SKM-1 treated with dmso at 0.1 percent for 144 hours (cell line): ENCODE results near the gene TINAGL1.
"Not testable (repeated sequence)": the region's sequence is repeated elsewhere in the genome, so short reads cannot be mapped to it uniquely, and the experiment has no call there.

Source experiments
- DNase-seq: peaks from one replicate; lab custom pipeline; 2025; ENCODE audit not compliant: unreplicated experiment; lab: John Stamatoyannopoulos, UW

The TINAGL1 gene

GRCh38 chr1:31583082-31583994 is 7.0 kb downstream of the TINAGL1 start:
- no peak for DNase-seq

- no peak for DNase-seq
Observed at GRCh38 chr1:31583995-31584868, 7.9 kb downstream of the TINAGL1 start.

- no peak for DNase-seq
Observed at GRCh38 chr1:31584869-31585735, 8.8 kb downstream of the TINAGL1 start.

- no peak for DNase-seq
Observed at GRCh38 chr1:31585736-31586365, 9.5 kb downstream of the TINAGL1 start.

- no peak for DNase-seq
Observed at GRCh38 chr1:31586376-31587327, 10.3 kb downstream of the TINAGL1 start.

GRCh38 chr1:31587328-31587699 is 11.0 kb downstream of the TINAGL1 start:
- DNase-seq, result not testable (repeated sequence)

- DNase-seq, result peak; percentile 53
Observed at GRCh38 chr1:31587720-31588423, 11.6 kb downstream of the TINAGL1 start.

GRCh38 chr1:31588751-31589515 is 12.6 kb downstream of the TINAGL1 start:
- DNase-seq, result no peak

- no peak for DNase-seq
Observed at GRCh38 chr1:31591425-31592093, 15.2 kb downstream of the TINAGL1 start.

GRCh38 chr1:31592132-31592531 is 15.8 kb downstream of the TINAGL1 start:
- no peak for DNase-seq

GRCh38 chr1:31593136-31593665 is 16.9 kb downstream of the TINAGL1 start:
- DNase-seq, result no peak

- DNase-seq, result peak; percentile 42
Observed at GRCh38 chr1:31593770-31594632, 17.7 kb downstream of the TINAGL1 start.

GRCh38 chr1:31595836-31596736 is 19.8 kb downstream of the TINAGL1 start:
- DNase-seq, result no peak

GRCh38 chr1:31596737-31597097 is 20.4 kb downstream of the TINAGL1 start:
- no peak for DNase-seq

GRCh38 chr1:31598980-31599379 is 22.7 kb downstream of the TINAGL1 start:
- no peak for DNase-seq
